Osteoblast (primary cell): ENCODE measurements around the gene TBX10. TPM values are rescaled to one million over a fixed set of nuclear protein-coding genes. Genes with fewer than 3 reads are reported as not detected.
"Not testable (repeated sequence)": the region's sequence is repeated elsewhere in the genome, so short reads cannot be mapped to it uniquely, and the experiment has no call there.

ENCODE experiments used
- DNase-seq: peaks from one replicate; pipeline ENCODE4 v3.0.0; 2011; ENCODE audit warnings: low spot score, mixed read lengths; ENCODE audit not compliant: insufficient read length; ENCODE audit errors: missing footprints
- H2AFZ ChIP-seq: 2 replicates; pipeline ENCODE4 v1.6.0; 2011; ENCODE audit warnings: mild to moderate bottlenecking, low read length
- H3K27ac ChIP-seq: 2 replicates; pipeline ENCODE4 v1.5.1; 2011; ENCODE audit warnings: mild to moderate bottlenecking, low read depth, low read length, moderate library complexity
- H3K27me3 ChIP-seq: 2 replicates; pipeline ENCODE4 v1.6.0; 2012; ENCODE audit warnings: mild to moderate bottlenecking, control low read depth, inconsistent platforms, low read length, moderate library complexity; ENCODE audit not compliant: insufficient read depth
- H3K36me3 ChIP-seq: 2 replicates; pipeline ENCODE4 v1.5.1; 2011; ENCODE audit warnings: mild to moderate bottlenecking, low read length, control low read depth, moderate library complexity; ENCODE audit not compliant: insufficient read depth
- H3K4me1 ChIP-seq: 2 replicates; pipeline ENCODE4 v1.5.1; 2011; ENCODE audit warnings: mild to moderate bottlenecking, low read length, control low read depth, moderate library complexity; ENCODE audit not compliant: insufficient read depth
- H3K4me2 ChIP-seq: 2 replicates; pipeline ENCODE4 v1.6.0; 2011; ENCODE audit warnings: mild to moderate bottlenecking, low read length; ENCODE audit not compliant: insufficient read depth
- H3K4me3 ChIP-seq: fragments of 200-600 bp; sonication (generic); 3 replicates; pipeline ENCODE4 v1.5.1; 2012; ENCODE audit warnings: mild to moderate bottlenecking, low read length, inconsistent platforms; ENCODE audit not compliant: insufficient read depth
- H3K79me2 ChIP-seq: 2 replicates; pipeline ENCODE4 v1.6.0; 2012; ENCODE audit warnings: mild to moderate bottlenecking, low read length, control low read depth, inconsistent platforms; ENCODE audit not compliant: insufficient read depth
- H3K9me3 ChIP-seq: 2 replicates; pipeline ENCODE4 v1.5.1; 2011; ENCODE audit warnings: low read depth, low read length, control low read depth
- H4K20me1 ChIP-seq: 2 replicates; pipeline ENCODE4 v1.6.0; 2012; ENCODE audit warnings: mild to moderate bottlenecking, low read length, control low read depth; ENCODE audit not compliant: insufficient read depth
- total RNA-seq: library from RNA; depleted of rRNA; stranded (reverse); fragments of >200 nt; gene quantifications from 2 replicates; pipeline ENCODE4 v1.2.3, GENCODE V29; 2012
- TF ChIP-seq, protein P1 (sequence below): IDR thresholded peaks from 2 replicates; pipeline ENCODE4 v1.5.1; 2011; ENCODE audit warnings: mild to moderate bottlenecking, low read depth, low read length, moderate library complexity; ENCODE audit errors: extremely low read depth

TBX10 gene
- total RNA-seq = not detected in 2 replicates

DNA sequence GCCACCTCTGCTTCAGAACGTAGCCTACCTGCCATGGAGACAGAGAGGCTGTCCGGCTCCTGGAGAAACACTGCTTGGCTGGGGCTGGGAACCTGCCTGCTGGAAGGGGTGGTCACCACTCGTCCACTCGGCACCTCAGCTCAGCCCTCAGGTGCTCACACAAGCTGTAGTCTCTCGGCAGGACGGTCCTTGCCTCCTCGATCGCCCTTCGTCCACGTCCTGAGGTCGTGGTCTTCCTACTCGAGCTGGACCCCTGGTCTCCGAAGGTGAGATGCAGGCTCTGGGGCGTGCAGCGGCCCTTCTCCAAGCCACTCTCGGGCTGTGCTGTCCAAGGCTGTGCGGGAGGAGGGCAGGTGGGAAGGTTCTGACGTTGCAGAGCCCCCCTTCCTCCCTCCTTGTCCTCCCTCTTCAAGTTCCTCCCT lies at the start of gene TBX10:
Gene TBX10 (minus strand): TSS at position 326 of the 422 bp plus-strand sequence. CDS start 291 bp downstream, at position 35.
- Histone ChIP-seq H3K4me3 (no peak within 1 kb of the TSS), H3K9me3 (no peaks in the 10 kb centered on the region), H2AFZ (no peak within 1 kb of the TSS), H4K20me1 (no peaks in the 10 kb centered on the region), H3K79me2 (no peaks in the 10 kb centered on the region), H3K4me2 (no peak within 1 kb of the TSS), H3K27ac (no peak within 1 kb of the TSS), H3K36me3 (no peaks in the 10 kb centered on the region), H3K4me1 (no peaks in the 10 kb centered on the region), H3K27me3 (no peaks in the 10 kb centered on the region)
- DNase-seq = peak; percentile 67
- TF ChIP-seq, protein P1, sequence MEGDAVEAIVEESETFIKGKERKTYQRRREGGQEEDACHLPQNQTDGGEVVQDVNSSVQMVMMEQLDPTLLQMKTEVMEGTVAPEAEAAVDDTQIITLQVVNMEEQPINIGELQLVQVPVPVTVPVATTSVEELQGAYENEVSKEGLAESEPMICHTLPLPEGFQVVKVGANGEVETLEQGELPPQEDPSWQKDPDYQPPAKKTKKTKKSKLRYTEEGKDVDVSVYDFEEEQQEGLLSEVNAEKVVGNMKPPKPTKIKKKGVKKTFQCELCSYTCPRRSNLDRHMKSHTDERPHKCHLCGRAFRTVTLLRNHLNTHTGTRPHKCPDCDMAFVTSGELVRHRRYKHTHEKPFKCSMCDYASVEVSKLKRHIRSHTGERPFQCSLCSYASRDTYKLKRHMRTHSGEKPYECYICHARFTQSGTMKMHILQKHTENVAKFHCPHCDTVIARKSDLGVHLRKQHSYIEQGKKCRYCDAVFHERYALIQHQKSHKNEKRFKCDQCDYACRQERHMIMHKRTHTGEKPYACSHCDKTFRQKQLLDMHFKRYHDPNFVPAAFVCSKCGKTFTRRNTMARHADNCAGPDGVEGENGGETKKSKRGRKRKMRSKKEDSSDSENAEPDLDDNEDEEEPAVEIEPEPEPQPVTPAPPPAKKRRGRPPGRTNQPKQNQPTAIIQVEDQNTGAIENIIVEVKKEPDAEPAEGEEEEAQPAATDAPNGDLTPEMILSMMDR = no peak

DNA sequence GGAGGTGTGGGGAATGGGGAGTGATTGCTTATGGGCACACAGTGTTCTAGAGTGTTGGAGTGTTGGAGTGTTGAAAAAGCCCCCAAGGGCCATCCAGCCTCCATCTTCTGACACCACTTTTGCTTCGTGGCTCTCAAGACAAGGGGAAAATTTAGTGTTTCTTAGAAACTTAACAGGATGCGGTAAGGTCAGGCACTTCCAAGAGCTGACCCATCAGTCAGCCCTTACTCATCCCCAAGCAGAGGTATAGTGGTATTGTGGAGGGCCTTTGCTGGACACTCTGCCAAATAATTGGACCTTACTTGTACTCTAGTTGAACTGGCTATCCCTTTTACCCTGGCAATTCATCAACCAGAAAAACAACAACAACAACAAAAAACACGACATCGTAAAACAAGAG lies 49.6 kb upstream of the TBX10 start:
- no peaks in the 10 kb centered on the region for H3K9me3 ChIP-seq
- no peak for DNase-seq
- H3K27me3 ChIP-seq = peaks cover 26% of the 10 kb centered on the region
- H3K79me2 ChIP-seq = no peaks in the 10 kb centered on the region
- TF ChIP-seq, protein P1 = no peak
- no peaks in the 10 kb centered on the region for H4K20me1 ChIP-seq
- H3K4me3 ChIP-seq = no peak overlapping the region
- no peak overlapping the region for H3K27ac ChIP-seq
- no peaks in the 10 kb centered on the region for H3K4me1 ChIP-seq
- no peak overlapping the region for H3K4me2 ChIP-seq
- H2AFZ ChIP-seq = no peak overlapping the region
- H3K36me3 ChIP-seq = no peaks in the 10 kb centered on the region

DNA sequence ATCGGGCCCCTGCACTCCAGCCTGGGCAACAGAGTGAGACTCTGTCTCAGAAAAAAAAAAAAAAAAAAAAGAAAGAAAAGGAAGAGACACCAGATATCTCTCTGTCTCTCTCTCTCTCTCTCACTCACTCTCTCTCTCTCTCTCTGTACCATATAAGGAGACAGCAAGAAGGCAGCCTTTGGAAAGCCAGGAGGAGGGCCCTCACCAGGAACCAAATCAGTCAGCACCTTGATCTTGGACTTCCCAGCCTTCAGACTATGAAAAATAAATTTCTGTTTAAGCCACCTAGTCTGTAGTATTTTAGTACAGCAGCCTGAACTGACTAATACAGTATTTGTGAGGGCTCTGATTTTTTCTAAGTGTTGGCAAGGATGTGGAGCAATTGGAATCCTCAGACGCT lies 48.4 kb upstream of the TBX10 start:
- Histone ChIP-seq H3K4me1 (no peaks in the 10 kb centered on the region), H3K4me2 (no peak overlapping the region), H4K20me1 (no peaks in the 10 kb centered on the region), H3K27ac (no peak overlapping the region), H3K9me3 (no peaks in the 10 kb centered on the region), H3K79me2 (no peaks in the 10 kb centered on the region), H3K36me3 (no peaks in the 10 kb centered on the region), H3K27me3 (peaks cover 26% of the 10 kb centered on the region), H3K4me3 (no peak overlapping the region), H2AFZ (no peak overlapping the region)
- TF ChIP-seq, protein P1 = no peak
- DNase-seq = no peak

DNA sequence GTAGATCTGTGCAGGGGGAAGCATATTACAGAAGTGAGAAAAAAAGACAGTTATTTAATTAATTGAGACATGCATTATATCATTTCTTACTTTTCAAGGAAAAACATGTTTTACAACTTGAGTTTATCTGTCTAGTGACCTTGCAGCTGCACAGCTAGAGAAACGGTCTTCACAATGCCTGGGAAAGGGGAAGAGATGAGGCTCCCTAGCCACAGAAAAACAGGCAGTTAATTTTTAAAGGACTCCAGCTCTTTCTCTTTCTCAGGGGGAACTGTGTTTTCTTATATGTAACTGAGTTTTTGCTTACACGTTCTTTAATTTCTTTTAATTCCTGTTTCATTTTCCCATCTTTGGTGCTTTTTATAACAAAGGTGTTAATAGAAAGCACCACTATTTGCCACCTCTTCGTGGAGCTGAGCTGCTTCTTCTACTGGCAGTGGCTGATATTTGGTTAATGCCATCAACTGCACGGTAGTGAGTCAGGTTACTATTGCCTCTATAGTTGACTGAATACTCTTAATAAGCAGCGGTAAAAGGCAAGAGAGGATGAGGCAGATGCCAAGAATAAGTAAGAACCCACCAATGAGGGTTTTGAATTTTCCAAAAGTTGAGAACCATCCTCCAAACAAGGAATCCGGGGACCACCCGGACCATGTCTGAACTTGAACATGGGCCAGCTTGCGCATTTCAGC lies 46.2 kb upstream of the TBX10 start:
- not testable (repeated sequence) for H4K20me1 ChIP-seq, H3K9me3 ChIP-seq, H3K4me3 ChIP-seq, H3K4me2 ChIP-seq, H3K27ac ChIP-seq, H2AFZ ChIP-seq, H3K79me2 ChIP-seq, DNase-seq, H3K4me1 ChIP-seq, H3K36me3 ChIP-seq
- H3K27me3 ChIP-seq = peaks cover 18% of the 10 kb centered on the region

DNA sequence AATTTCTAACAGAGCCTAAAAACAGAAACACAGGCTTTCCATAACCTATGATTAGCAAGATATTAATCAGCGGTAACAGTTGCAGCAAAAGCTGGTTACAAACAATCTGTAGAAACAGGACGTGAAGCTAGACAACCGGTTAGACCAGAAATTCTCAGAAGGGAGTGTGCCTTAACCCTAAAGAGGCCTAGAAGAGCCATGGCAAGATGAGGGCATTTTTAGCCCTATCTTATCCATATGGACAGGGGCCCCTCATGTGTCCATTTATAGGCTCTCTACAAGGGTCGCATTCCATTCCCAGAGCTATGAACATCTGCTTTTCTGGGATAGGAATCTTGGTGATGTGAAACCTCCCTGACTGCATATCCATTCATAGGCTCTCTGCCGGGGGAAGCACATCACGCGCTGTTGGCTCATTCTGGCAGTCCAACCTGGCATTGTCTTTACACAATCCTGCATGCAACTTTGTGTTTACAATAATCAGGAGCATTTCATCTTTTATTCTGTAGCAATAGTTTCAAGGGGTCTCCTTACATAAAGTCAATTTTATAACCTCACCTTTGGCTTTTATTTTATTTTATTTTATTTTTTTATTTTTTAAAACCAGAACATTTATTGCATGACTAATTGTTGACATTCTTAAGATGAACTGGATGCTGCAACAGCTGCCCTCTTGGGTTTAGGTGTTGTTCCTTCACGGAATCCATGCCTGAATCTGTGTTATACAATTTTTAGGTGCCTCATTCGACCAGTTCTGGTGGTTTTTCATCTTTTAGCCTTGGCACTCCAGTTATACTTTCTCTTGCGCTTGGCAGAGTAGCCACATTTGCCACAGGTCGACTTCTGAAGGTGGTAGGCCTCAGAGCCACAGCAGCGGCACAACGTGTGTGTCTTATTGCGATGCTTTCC lies 42.8 kb upstream of the TBX10 start:
- not testable (repeated sequence) for H3K27ac ChIP-seq, H3K4me1 ChIP-seq, H3K4me3 ChIP-seq, H3K36me3 ChIP-seq, H2AFZ ChIP-seq, H3K4me2 ChIP-seq, DNase-seq, H4K20me1 ChIP-seq, H3K9me3 ChIP-seq, H3K79me2 ChIP-seq
- peaks cover 12% of the 10 kb centered on the region for H3K27me3 ChIP-seq
